Measurements from ENCODE around the gene THOP1.

Gene THOP1

DNA sequence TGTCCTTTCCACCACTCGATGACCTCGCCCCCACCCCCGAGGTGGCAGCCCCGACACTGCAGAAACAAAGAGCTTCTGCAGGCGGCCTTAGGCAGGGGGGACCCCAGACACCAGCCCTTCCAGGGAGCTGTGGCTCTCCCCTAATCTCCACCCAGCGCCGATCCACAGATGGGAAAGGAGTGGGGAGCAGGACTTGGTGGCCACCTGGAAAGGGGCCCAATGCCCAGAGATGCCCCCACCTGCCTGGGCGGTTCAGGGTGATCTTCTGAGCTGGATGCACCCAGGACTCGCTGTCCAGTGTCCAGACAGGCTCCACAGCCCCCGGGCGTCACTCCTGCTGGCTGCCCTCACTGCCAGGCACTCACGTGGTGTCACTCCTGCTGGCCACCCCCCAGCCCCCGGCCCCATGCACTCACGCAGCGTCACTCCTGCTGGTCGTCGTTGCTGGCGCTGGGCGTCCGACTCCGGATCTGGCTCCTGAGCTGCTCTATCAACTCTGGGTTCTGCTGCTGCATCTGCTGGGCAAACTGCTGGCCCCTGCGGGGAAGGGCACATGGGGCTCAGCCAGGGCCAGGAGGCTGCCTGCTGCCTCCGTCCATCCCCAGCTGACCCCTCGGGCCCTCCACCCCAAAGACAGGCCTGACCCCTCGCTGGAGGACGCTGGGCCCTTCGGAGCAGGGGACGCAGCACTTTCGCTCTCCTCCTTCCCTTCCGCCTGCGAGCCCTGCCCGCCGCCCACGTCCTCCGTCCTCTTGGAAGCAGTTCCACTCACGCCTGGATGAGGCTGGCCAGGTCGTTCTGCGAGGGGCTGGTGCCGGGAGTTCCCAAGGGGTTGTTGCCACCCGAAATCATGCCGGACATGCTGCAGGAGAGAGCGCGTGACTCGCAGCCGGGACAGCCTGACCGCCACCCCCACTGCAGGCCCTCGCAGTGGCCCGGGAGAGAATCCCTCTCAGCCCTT lies 28.1 kb upstream of the THOP1 start:
- no peak overlapping the region for H3K4me3 ChIP-seq (ENCODE audit: low read depth, low read length)
- TF ChIP-seq, protein P1, sequence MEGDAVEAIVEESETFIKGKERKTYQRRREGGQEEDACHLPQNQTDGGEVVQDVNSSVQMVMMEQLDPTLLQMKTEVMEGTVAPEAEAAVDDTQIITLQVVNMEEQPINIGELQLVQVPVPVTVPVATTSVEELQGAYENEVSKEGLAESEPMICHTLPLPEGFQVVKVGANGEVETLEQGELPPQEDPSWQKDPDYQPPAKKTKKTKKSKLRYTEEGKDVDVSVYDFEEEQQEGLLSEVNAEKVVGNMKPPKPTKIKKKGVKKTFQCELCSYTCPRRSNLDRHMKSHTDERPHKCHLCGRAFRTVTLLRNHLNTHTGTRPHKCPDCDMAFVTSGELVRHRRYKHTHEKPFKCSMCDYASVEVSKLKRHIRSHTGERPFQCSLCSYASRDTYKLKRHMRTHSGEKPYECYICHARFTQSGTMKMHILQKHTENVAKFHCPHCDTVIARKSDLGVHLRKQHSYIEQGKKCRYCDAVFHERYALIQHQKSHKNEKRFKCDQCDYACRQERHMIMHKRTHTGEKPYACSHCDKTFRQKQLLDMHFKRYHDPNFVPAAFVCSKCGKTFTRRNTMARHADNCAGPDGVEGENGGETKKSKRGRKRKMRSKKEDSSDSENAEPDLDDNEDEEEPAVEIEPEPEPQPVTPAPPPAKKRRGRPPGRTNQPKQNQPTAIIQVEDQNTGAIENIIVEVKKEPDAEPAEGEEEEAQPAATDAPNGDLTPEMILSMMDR (IDR thresholded peaks at IDR 0.05; ENCODE audit: low read depth, low read length), result no peak

- TF ChIP-seq, protein P1 (IDR thresholded peaks at IDR 0.05; ENCODE audit: low read depth, low read length), result no peak
Measured at GRCh38 chr19:2758601-2759313, 26.5 kb upstream of the THOP1 start.

DNA sequence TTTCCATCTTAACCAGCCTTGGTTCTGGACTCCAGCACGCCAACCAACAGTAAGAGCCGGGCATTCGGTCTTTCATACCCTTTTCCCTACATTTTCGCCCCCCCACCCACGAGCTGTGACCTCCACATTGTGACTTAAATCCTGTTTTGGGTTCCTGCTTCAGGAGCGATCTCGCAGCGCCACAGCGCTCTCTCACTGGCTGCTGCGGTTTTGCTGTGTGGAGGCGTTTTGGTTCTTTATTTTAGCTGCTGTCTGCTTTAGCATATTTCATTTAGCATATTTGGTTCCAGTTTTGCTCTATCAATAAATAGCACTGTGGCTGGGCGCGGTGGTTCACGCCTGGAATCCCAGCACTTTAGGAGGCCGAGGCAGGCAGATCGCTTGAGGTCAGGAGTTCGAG lies 25.9 kb upstream of the THOP1 start:
- TF ChIP-seq, protein P1 (IDR thresholded peaks at IDR 0.05; ENCODE audit: low read depth, low read length), result no peak
- H3K4me3 ChIP-seq (ENCODE audit: low read depth, low read length), result no peak overlapping the region

More at GRCh38 chr19:2758601-2759313, 26.5 kb upstream of the THOP1 start:
- no peak overlapping the region for H3K4me3 ChIP-seq (ENCODE audit: low read depth, low read length)

DNA sequence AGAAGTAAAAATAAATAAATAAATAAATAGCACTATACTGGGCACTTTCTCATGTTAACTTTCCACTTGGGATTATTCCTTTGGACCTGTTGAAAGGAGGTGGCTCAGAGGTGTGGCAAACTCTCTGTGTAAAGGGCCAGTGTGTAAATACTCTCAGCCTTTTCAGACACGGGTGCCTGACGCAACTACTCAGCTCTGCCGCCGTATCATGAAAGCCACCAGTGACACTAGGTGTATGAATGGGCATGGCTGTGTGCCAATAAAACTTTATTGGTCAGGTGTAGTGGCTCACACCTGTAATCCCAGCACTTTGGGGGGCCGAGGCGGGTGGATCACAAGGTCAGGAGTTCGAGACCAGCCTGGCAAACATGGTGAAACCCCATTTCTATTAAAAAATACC lies 25.3 kb upstream of the THOP1 start:
- TF ChIP-seq, protein P1 (IDR thresholded peaks at IDR 0.05; ENCODE audit: low read depth, low read length), result no peak
- no peak overlapping the region for H3K4me3 ChIP-seq (ENCODE audit: low read depth, low read length)

DNA sequence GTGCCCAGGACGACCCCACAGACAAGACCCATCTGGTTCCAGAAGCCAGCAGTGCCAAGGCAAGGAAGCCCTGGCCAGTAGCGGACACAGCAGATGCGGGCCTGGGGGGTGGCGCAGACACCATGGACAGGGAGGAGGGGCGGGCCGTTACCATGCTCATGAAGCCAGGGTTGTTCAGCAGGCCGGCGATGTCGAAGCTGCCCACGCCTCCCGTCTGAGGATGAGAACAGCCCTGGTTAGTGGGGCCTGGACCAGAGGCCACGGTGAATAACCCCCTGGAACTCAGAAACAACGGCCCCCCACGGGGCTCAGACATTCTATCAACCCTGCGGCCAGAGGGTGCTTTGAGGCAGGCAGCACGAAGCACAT lies 24.0 kb upstream of the THOP1 start:
- no peak overlapping the region for H3K4me3 ChIP-seq (ENCODE audit: low read depth, low read length)
- TF ChIP-seq, protein P1 (IDR thresholded peaks at IDR 0.05; ENCODE audit: low read depth, low read length), result no peak

DNA sequence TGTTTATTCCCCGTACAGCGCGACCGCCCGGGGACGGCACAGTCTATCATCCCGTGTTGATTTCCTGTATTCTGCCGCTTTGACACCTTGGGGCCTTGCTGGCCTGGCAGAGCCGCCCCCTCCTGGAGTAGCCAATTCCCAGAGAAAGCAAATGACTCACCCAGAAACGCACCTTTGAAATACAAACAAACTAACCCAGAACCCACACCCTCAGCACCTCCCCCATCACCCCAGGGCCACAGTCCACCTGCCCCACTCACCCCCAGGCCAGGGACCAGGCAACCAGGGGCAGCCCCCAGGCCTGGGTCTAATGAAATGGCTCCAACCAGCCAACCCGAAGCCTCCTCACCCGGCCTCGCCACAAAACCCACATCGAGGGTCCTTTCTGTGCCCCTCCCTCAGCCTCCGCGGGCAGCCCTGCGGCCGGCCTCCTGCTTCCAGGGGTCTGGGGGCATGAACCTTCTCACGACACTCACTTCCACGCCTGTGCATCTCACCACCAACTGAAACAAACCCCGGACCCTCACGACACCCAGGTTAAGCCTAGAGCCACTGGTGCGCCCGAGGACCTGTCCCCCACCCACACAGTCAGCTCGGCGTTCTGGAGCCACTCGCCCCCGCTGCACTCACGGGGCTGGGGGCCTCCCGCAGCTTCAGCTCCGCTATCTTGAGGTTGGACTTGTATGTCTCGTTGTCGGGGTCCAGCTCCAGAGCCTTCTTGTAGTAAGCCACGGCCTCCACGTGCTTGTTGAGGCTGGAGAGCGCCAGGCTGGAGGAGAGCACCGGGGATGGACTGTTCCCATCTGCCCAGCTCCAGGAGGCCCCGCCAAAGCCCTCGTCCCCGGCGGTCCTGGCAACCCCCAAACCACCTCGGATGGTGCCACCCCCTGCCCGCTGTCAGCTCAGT lies 23.2 kb upstream of the THOP1 start:
- TF ChIP-seq, protein P1 (IDR thresholded peaks at IDR 0.05; ENCODE audit: low read depth, low read length), result no peak
- no peak overlapping the region for H3K4me3 ChIP-seq (ENCODE audit: low read depth, low read length)
